Esophagus muscularis mucosa (tissue), 4 donors: ENCODE data around the gene IL10. TPM values are rescaled to one million over a fixed set of nuclear protein-coding genes. Genes with fewer than 3 reads are reported as not detected.

Experiments used
- DNase-seq: peaks from one replicate; pipeline ENCODE4 v3.0.0-alpha.2; 2017; ENCODE audit errors: extremely low spot score
- H3K27ac ChIP-seq, 4 donors: fragments of 200-600 bp; sonication (generic); replicated peaks in 1 of 4; 1 replicate in 3 of 4; 2 replicates in 1 of 4; pipeline ENCODE4 v1.5.1; 2016 to 2019; ENCODE audit warnings: mild to moderate bottlenecking in 1 of 4
- H3K27me3 ChIP-seq, 4 donors: fragments of 200-600 bp; sonication (generic); one replicate each; pipeline versions ENCODE4 v1.5.1 to v1.6.0; 2016 to 2019
- H3K36me3 ChIP-seq, 4 donors: fragments of 200-600 bp; sonication (generic); one replicate each; pipeline ENCODE4 v1.5.1; 2016 to 2019
- H3K4me1 ChIP-seq, 4 donors: fragments of 200-600 bp; sonication (generic); one replicate each; pipeline ENCODE4 v1.5.1; 2016 to 2019
- H3K4me3 ChIP-seq, 4 donors: fragments of 200-600 bp; sonication (generic); 1 replicate in 2 of 4; 2 replicates in 2 of 4; pipeline ENCODE4 v1.5.1; 2016 to 2019; ENCODE audit warnings: mild to moderate bottlenecking in 4 of 4, moderate library complexity in 1 of 4
- H3K9me3 ChIP-seq, 4 donors: fragments of 200-600 bp; sonication (generic); 1 replicate in 3 of 4; 2 replicates in 1 of 4; pipeline ENCODE4 v1.5.1; 2016 to 2019
- EP300 ChIP-seq: sonication (generic); formaldehyde crosslinking; IDR thresholded peaks from one replicate; pipeline ENCODE4 v1.6.1; 2017; ENCODE audit warnings: antibody characterized with exemption
- POLR2A ChIP-seq: fragments of 450-650 bp; IDR thresholded peaks from one replicate; pipeline ENCODE4 v1.6.1; 2017; ENCODE audit warnings: antibody characterized with exemption, moderate library complexity, mild to moderate bottlenecking, low read depth
- POLR2AphosphoS5 ChIP-seq, 2 donors: sonication (generic); formaldehyde crosslinking; IDR thresholded peaks; one replicate each; pipeline ENCODE4 v1.6.1; 2017; ENCODE audit warnings: antibody characterized with exemption in 2 of 2
- WGBS: methylation state at CpG from one replicate; pipeline ENCODE4 v1.1.5; 2018; 5-methylcytosine and 5-hydroxymethylcytosine counted together
- intact Hi-C: fragments of 100-400 bp; cut with DNase I; formaldehyde crosslinking; loops from one replicate; pipeline ENCODE4 v1.15.1; 2023
- total RNA-seq, 4 donors: library from RNA; depleted of rRNA; stranded (reverse); fragments of >200 nt; gene quantifications; one replicate each; pipeline versions ENCODE4 v1.1.0 to v1.2.1, GENCODE V29; 2016
- TF ChIP-seq, protein P1 (sequence below), 3 experiments: fragments of 200-600 bp in 2 of 3; fragments of 450-650 bp in 1 of 3; sonication (generic) in 2 of 3; IDR thresholded peaks; one replicate each; pipeline ENCODE4 v1.5.1; 2017 to 2019; ENCODE audit warnings: antibody characterized with exemption in 3 of 3, mild to moderate bottlenecking in 2 of 3, moderate library complexity in 1 of 3

IL10 gene
- total RNA-seq, 4 donors from 2014 or later: 0.83 to 5.1 (median 3.5) TPM

DNA sequence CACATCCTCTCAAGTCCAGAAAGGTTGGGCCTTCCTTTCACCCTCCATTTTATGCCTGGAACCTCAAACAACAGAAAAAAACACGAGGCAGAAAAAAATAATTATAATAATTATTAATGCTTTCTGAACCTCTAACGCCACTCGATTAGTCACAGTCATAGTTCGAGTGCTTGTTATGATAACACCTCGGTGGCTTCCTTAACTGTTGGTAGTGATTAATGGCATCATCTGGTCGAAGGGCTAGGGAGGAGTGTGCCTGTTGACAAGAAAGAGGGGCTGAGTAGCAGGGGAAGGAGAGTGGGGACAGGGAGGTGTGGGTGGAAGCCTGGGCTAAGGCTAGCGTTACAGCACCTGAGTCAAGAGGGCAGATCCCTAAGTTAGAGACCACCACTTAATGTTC is 21.3 kb upstream of the IL10 start:
- intact Hi-C loops: no loop called here
- H3K4me3 ChIP-seq: no peak overlapping the region
- H3K36me3 ChIP-seq: no peaks in the 10 kb centered on the region
- WGBS: 54% methylated on average over 7 of the region's 7 CpGs
- H3K27me3 ChIP-seq: peaks cover 0 to 12% (median 0%) of the 10 kb centered on the region in 4 donors
- no peak for DNase-seq
- TF ChIP-seq, protein P1, sequence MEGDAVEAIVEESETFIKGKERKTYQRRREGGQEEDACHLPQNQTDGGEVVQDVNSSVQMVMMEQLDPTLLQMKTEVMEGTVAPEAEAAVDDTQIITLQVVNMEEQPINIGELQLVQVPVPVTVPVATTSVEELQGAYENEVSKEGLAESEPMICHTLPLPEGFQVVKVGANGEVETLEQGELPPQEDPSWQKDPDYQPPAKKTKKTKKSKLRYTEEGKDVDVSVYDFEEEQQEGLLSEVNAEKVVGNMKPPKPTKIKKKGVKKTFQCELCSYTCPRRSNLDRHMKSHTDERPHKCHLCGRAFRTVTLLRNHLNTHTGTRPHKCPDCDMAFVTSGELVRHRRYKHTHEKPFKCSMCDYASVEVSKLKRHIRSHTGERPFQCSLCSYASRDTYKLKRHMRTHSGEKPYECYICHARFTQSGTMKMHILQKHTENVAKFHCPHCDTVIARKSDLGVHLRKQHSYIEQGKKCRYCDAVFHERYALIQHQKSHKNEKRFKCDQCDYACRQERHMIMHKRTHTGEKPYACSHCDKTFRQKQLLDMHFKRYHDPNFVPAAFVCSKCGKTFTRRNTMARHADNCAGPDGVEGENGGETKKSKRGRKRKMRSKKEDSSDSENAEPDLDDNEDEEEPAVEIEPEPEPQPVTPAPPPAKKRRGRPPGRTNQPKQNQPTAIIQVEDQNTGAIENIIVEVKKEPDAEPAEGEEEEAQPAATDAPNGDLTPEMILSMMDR (IDR thresholded peaks at IDR 0.05): no peak
- no peak for TF ChIP-seq POLR2AphosphoS5 (IDR thresholded peaks at IDR 0.05)
- no peak for TF ChIP-seq POLR2A
- no peak for TF ChIP-seq EP300
- no peaks in the 10 kb centered on the region for H3K9me3 ChIP-seq
- no peak overlapping the region for H3K27ac ChIP-seq
- no peaks in the 10 kb centered on the region for H3K4me1 ChIP-seq

GRCh38 chr1:206792939-206793607 is 20.8 kb upstream of the IL10 start:
- Histone ChIP-seq H3K27ac (no peak overlapping the region), H3K36me3 (no peaks in the 10 kb centered on the region), H3K4me1 (no peaks in the 10 kb centered on the region), H3K4me3 (no peak overlapping the region), H3K27me3 (peaks cover 0 to 9% (median 0%) of the 10 kb centered on the region in 4 donors), H3K9me3 (no peaks in the 10 kb centered on the region)
- DNase-seq: no peak
- TF ChIP-seq, protein P1 (IDR thresholded peaks at IDR 0.05): no peak
- no peak for TF ChIP-seq POLR2A
- no peak for TF ChIP-seq POLR2AphosphoS5 (IDR thresholded peaks at IDR 0.05)
- no peak for TF ChIP-seq EP300
- WGBS: 73% methylated on average over 16 of the region's 16 CpGs
- intact Hi-C loops: no loop called here

- Histone ChIP-seq H3K36me3 (no peaks in the 10 kb centered on the region), H3K9me3 (no peaks in the 10 kb centered on the region), H3K4me3 (no peak overlapping the region), H3K4me1 (no peaks in the 10 kb centered on the region), H3K27ac (no peak overlapping the region), H3K27me3 (peaks cover 0 to 4% (median 0%) of the 10 kb centered on the region in 4 donors)
- intact Hi-C loops: no loop called here
- 92% methylated on average over 10 of the region's 11 CpGs for WGBS
- TF ChIP-seq POLR2AphosphoS5 (IDR thresholded peaks at IDR 0.05) (no peak), EP300 (no peak), POLR2A (no peak)
- TF ChIP-seq, protein P1 (IDR thresholded peaks at IDR 0.05): no peak
- no peak for DNase-seq
Observed at GRCh38 chr1:206790502-206791250, 18.4 kb upstream of the IL10 start.

DNA sequence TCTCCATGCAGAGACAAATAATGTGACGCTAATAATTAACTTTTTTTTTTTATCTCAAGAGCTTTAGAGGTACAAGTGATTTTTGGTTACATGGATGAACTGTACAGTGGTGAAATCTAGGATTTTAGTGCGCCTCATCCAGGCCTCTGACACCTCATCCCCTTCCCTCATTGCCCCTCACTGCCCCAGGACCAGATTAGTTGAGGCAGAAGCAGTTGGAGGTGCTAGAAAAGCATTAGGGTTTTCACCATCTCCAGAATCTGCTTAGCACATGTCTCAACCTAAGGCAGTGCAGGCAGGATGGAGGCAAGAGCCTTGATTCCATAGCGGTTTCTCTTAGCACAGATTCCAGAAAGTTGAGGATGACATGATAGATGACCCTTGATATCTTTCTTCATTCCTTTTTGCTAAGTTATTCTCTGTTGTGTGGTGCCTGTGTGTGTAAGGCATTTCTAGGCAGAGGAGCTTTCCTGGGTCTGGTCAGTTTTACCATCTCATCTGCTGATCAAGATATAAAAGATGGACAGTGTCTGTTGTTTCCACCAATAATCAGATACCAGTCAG is 16.3 kb upstream of the IL10 start:
- H3K9me3 ChIP-seq: no peaks in the 10 kb centered on the region
- intact Hi-C loops: no loop called here
- H3K36me3 ChIP-seq: no peaks in the 10 kb centered on the region
- no peak for TF ChIP-seq POLR2AphosphoS5 (IDR thresholded peaks at IDR 0.05)
- no peak for TF ChIP-seq EP300
- TF ChIP-seq POLR2A: no peak
- TF ChIP-seq, protein P1 (IDR thresholded peaks at IDR 0.05): no peak
- H3K4me1 ChIP-seq: no peaks in the 10 kb centered on the region
- DNase-seq: no peak
- 91% methylated on average over 3 of the region's 3 CpGs for WGBS
- peaks cover 0 to 4% (median 0%) of the 10 kb centered on the region in 4 donors for H3K27me3 ChIP-seq
- H3K27ac ChIP-seq: no peak overlapping the region
- H3K4me3 ChIP-seq: no peak overlapping the region
